GM19395 (cell line): Measurements from ENCODE around the gene FZD2.
"Not testable (repeated sequence)": the region's sequence is repeated elsewhere in the genome, so short reads cannot be mapped to it uniquely, and the experiment has no call there.

Experiments used
- ATAC-seq: cut with Tn5 transposase; IDR thresholded peaks from one replicate; pipeline ENCODE4 v1.9.1; 2021; ENCODE audit warnings: mild to moderate bottlenecking, moderate library complexity; ENCODE audit not compliant: unreplicated experiment

Gene FZD2

GRCh38 chr17:44546671-44547606, 10.3 kb upstream of the FZD2 start:
- ATAC-seq, result no peak

DNA sequence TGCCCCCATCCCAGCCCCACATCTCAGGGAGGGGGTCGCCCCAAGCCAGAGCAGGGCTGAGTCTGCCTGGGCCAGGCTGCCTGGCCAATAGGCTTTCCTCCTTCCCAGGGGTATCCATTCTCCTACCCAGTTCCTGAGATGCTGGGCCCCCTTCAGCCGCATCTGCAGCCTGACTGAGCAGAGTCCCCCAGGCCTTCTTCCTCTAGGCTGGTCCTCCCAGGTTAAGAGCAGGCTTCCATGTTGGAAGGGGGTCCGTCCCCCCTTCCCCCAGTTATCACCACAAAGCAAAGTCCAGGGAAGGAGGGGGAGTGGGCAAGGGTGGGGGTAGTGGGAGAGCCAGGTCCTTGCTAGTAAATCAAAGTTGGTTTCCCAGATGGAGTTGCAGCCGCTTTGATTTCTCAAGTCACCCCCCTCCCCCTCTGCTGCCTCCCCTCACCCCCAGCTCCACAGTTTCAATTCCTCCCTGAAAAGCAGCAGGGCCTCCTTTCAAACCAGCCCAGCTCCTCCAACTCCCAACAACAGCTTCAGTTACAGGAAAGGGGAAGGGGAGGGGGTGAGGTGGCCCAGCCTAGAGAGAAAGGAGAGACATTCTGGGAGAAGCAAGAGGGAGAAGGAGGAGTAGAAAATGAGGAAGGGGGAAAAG, 9.5 kb upstream of the FZD2 start:
- ATAC-seq, result no peak

GRCh38 chr17:44548376-44549230, 8.7 kb upstream of the FZD2 start:
- no peak for ATAC-seq

DNA sequence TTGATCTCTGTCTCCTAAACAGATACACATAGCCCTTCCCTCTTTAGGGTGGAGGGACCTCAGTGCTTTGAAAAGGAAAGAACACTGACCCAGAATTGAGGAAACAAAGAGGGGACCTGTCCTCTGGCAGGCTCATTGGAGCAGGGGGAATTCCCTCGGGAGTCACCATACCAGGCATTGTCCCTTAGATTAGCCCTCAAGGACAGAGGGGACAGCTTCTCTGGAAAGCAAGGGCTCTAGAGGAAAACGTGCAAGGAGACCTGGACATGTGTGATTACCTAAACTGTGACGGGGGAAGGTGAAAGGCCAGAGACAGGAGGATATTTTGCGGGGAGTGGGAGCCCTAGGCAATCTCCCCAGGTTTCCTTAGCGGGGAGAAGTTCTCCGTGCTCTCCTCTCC, 7.6 kb upstream of the FZD2 start:
- no peak for ATAC-seq

GRCh38 chr17:44552361-44552760, 4.9 kb upstream of the FZD2 start:
- ATAC-seq, result no peak

DNA sequence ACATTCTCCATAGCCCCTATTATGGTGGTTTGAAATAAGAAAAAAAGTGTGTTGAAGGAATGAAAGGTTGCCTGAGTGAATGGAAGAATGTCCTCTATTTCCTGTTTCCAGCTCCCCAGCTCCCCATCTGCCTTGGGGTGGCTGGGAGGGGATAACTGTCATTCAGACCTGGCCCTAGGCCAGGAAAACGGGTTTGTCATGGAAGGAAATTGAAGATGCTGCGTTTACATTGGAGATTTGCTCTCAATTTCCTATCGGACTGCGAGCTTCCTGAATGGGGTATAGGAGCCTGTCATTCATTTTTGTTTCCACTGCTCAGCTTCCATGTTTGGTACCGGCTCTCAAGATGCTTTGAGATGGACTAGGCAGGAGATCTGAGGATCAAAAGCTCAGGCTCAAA, 2.2 kb upstream of the FZD2 start:
- ATAC-seq, result no peak

- ATAC-seq, result no peak
These were observed 985 bp upstream of the FZD2 start for GRCh38 chr17:44556166-44556831.

GRCh38 chr17:44557651-44558285, 484 bp downstream of the FZD2 start:
- no peak for ATAC-seq

- no peak for ATAC-seq
These were observed 1.0 kb downstream of the FZD2 start for GRCh38 chr17:44558334-44558709.

GRCh38 chr17:44558710-44559633, 1.7 kb downstream of the FZD2 start:
- no peak for ATAC-seq

GRCh38 chr17:44559634-44560554, 2.6 kb downstream of the FZD2 start:
- ATAC-seq, result no peak

- ATAC-seq, result no peak
These were observed 3.9 kb downstream of the FZD2 start for GRCh38 chr17:44561237-44561623.

DNA sequence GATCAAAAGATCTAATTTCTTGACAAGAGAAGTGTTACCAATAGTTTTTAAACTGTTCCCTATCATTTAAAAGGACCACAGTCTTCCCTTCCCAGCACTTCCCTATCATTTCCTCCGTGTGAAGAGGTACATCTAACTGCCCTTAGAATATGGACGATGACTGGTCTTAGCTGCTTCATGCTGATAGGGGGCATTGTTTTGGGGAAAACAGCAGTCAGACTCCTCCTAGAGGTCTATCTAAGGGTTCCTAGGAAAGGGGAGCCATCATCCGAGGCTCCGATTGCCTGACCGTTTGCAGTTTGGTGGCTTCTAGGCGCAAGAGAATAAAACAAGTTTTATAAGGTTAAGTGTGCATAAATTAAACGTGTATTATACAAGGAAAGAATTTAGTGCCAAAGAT, 7.1 kb downstream of the FZD2 start:
- no peak for ATAC-seq

DNA sequence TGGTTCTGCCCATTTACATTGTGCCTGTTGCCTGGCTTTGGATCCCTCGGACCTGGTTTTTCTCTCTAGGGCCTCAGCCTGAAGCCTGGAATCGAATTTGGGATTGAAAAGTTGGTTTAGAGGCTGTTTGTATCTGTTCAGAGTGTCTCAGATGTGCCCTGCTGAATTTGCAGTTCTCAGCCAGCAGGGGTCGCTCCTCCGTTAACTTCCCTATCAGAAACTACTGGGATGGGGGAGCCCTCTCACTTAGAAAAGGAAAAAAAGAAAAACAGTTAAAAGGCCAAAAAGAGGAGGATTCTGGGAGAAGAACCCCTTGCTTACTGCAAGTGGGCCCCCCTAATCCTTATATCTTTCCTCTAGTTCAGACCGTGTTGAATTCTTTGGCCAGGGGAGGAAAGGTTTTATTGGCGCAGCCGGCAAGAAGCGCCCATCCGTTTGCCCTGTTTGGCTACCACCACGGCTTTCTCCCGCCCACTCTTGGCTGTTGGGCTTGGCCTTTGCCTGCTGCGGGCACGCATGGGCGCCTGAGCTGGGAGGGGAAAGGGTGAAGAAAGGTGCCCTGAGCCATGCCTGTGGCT, 8.7 kb downstream of the FZD2 start:
- no peak for ATAC-seq

DNA sequence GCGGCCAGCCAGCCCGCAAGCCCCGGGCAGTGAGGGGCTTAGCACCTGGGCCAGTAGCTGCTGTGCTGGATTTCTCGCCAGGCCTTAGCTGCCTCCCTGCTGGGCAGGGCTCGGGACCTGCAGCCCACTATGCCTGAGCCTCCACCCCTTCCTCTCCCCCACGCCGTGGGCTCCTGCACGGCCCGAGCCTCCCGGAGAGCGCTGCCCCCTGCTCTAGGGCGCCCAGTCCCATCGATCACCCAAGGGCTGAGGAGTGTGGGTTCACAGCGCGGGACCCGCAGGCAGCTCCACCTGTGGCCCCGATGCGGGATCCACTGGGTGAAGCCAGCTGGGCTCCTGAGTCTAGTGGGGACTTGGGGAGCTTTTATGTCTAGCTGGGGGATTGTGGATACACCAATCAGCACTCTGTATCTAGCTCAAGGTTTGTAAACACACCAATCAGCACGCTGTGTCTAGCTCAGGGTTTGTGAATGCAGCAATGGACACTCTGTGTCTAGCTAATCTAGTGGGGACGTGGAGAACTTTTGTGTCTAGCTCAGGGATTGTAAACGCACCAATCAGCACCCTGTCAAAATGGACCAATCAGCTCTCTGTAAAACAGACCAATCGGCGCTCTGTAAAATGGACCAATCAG, 11.1 kb downstream of the FZD2 start:
- not testable (repeated sequence) for ATAC-seq

DNA sequence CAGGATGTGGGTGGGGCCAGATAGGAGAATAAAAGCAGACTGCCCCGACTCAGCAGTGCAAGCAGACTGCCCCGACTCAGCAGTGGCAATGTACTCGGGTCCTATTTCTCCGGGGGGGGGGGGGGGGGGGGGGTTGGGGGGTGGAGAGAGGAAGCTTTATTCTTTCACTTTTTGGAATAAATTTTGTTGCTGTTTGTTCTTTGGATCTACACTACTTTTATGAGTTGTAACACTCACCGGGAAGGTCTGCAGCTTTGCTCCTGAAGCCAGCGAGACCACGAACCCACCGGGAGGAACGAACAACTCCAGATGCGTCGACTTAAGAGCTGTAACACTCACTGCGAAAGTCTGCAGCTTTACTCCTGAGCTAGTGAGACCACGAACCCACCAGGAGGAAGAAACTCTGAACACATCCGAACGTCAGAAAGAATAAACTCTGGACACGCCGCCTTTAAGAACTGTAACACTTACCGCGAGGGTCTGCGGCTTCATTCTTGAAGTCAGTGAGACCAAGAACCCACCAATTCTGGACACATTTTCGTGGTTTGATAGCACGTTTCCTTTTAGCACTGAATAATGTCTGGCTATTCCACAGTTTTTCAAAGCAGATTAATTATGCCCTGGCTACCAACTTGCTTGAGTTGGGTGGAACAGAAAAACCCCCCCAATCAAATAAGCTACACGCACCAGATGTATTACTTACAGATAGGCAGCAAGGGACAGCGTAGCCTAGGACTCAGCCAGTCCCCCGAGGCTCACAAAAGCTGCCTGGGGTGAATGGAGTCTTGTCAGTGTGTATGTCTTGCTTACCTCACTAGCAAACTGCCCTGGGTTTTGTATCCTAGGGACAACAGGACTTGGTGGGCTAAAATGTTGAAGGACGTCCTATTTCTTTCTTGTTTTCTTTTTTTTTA, 11.9 kb downstream of the FZD2 start:
- ATAC-seq, result no peak
